H1 (cell line): ENCODE results near the gene PACRGL. TPM values are rescaled to one million over a fixed set of nuclear protein-coding genes. Genes with fewer than 3 reads are reported as not detected.

Experiments used
- ASH2L ChIP-seq: fragments of 200-600, 300-600 bp; sonication (generic); IDR thresholded peaks from one replicate; pipeline ENCODE4 v1.7.1; 2017; ENCODE audit warnings: low read length
- BCL11A ChIP-seq, 2 experiments: IDR thresholded peaks; one replicate each; pipeline ENCODE4 v1.6.1; 2011; ENCODE audit warnings: low read depth in 2 of 2, low read length in 2 of 2, mild to moderate bottlenecking in 2 of 2
- CBX5 ChIP-seq: fragments of 300-800, 300-1000 bp; sonication (generic); IDR thresholded peaks from 2 replicates; pipeline ENCODE4 v1.7.1; 2016; ENCODE audit warnings: antibody characterized with exemption, low read length, low read depth
- CEBPB ChIP-seq: IDR thresholded peaks from 2 replicates; pipeline ENCODE4 v1.6.1; 2012; ENCODE audit warnings: low read depth, low read length
- CHD1 ChIP-seq: IDR thresholded peaks from 2 replicates; pipeline ENCODE4 v1.6.1; 2012; ENCODE audit warnings: low read depth, low read length, improper control_type of control experiment
- CHD2 ChIP-seq: IDR thresholded peaks from 2 replicates; pipeline ENCODE4 v1.6.1; 2012; ENCODE audit warnings: low read length, improper control_type of control experiment
- CREB1 ChIP-seq: IDR thresholded peaks from 2 replicates; pipeline ENCODE4 v1.6.1; 2012; ENCODE audit warnings: inconsistent platforms
- JUN ChIP-seq: IDR thresholded peaks from 2 replicates; pipeline ENCODE4 v1.6.1; 2011; ENCODE audit warnings: low read depth, mild to moderate bottlenecking, improper control_type of control experiment, low read length
- JUND ChIP-seq: IDR thresholded peaks from 2 replicates; pipeline ENCODE4 v1.6.1; 2011; ENCODE audit warnings: mild to moderate bottlenecking, improper control_type of control experiment, low read length
- NRF1 ChIP-seq: IDR thresholded peaks from 2 replicates; pipeline ENCODE4 v1.6.1; 2011; ENCODE audit warnings: mild to moderate bottlenecking, low read depth, low read length, improper control_type of control experiment
- POU5F1 ChIP-seq: IDR thresholded peaks from 2 replicates; pipeline ENCODE4 v1.6.1; 2011; ENCODE audit warnings: low read depth, mild to moderate bottlenecking, low read length, moderate library complexity
- RAD21 ChIP-seq, 2 experiments: IDR thresholded peaks in 1 of 2; conservative IDR thresholded peaks in 1 of 2; 2 replicates each; pipeline ENCODE4 v1.6.1; 2011; ENCODE audit warnings: low read depth in 2 of 2, low read length in 2 of 2, improper control_type of control experiment in 1 of 2, inconsistent platforms in 1 of 2, mild to moderate bottlenecking in 1 of 2, moderate library complexity in 1 of 2
- RBBP5 ChIP-seq: IDR thresholded peaks from 2 replicates; pipeline ENCODE4 v1.7.1; 2012; ENCODE audit warnings: low read depth, mild to moderate bottlenecking, inconsistent platforms, low read length, moderate library complexity, borderline replicate concordance
- RFX5 ChIP-seq: IDR thresholded peaks from 2 replicates; pipeline ENCODE4 v1.6.1; 2011; ENCODE audit warnings: low read depth, low read length, improper control_type of control experiment, borderline replicate concordance
- SAP30 ChIP-seq: fragments of 300-600 bp; sonication (generic); IDR thresholded peaks from 2 replicates; pipeline ENCODE4 v1.7.1; 2012; ENCODE audit warnings: low read length, moderate library complexity, mild to moderate bottlenecking, inconsistent platforms; ENCODE audit not compliant: insufficient read depth, insufficient replicate concordance
- SIN3A ChIP-seq, 2 experiments: IDR thresholded peaks in 1 of 2; conservative IDR thresholded peaks in 1 of 2; 2 replicates each; pipeline ENCODE4 v1.6.1; 2011 to 2012; ENCODE audit warnings: low read length in 2 of 2, improper control_type of control experiment in 1 of 2, low read depth in 1 of 2, mild to moderate bottlenecking in 1 of 2
- SIX5 ChIP-seq: IDR thresholded peaks from 2 replicates; pipeline ENCODE4 v1.6.1; 2011; ENCODE audit warnings: mild to moderate bottlenecking, low read depth, low read length
- SP1 ChIP-seq: IDR thresholded peaks from 2 replicates; pipeline ENCODE4 v1.6.1; 2011; ENCODE audit warnings: low read depth, low read length
- SP4 ChIP-seq: IDR thresholded peaks from 2 replicates; pipeline ENCODE4 v1.6.1; 2012; ENCODE audit warnings: low read length, inconsistent platforms
- SUZ12 ChIP-seq: fragments of 200-600 bp; sonication (generic); IDR thresholded peaks from 2 replicates; pipeline ENCODE4 v1.6.1; 2012; ENCODE audit warnings: mild to moderate bottlenecking, inconsistent platforms, low read length, moderate library complexity, mixed read lengths
- TAF7 ChIP-seq: optimal IDR thresholded peaks from 2 replicates; pipeline ENCODE3; 2011; ENCODE audit warnings: low read depth, mild to moderate bottlenecking, inconsistent platforms, low read length, moderate library complexity, borderline replicate concordance
- TBP ChIP-seq: IDR thresholded peaks from 2 replicates; pipeline ENCODE4 v1.6.1; 2011; ENCODE audit warnings: low read depth, low read length, improper control_type of control experiment
- TEAD4 ChIP-seq: IDR thresholded peaks from 2 replicates; pipeline ENCODE4 v1.6.1; 2012; ENCODE audit warnings: low read depth, low read length, inconsistent platforms, mixed read lengths
- USF2 ChIP-seq: IDR thresholded peaks from 2 replicates; pipeline ENCODE4 v1.6.1; 2011; ENCODE audit warnings: low read length, improper control_type of control experiment
- ZNF274 ChIP-seq: IDR thresholded peaks from 2 replicates; pipeline ENCODE4 v1.7.0; 2012; ENCODE audit warnings: low read length, borderline replicate concordance; ENCODE audit errors: extremely low read depth
- polyA plus RNA-seq, 7 experiments: library from polyadenylated mRNA; depleted of rRNA in 3 of 7; stranded (reverse) in 5 of 7; unstranded in 2 of 7; fragments of >200 nt in 5 of 7; fragments of 200-250 nt in 2 of 7; gene quantifications; 1 replicate in 5 of 7; 2 replicates in 1 of 7; 4 replicates in 1 of 7; pipeline versions ENCODE4 v1.2.1 to v1.2.3, GENCODE V29; 2011 to 2013; ENCODE audit warnings: missing spikeins in 2 of 7, mixed read lengths in 2 of 7
- total RNA-seq: library from RNA; stranded (reverse); fragmentation: NEBNext Ultra II Directional; extraction: Animal tissue kit (Norgen Biotek cat#: 25700); gene quantifications from 2 replicates; pipeline ENCODE4 v1.2.1, GENCODE V29; 2021

The PACRGL gene
- total and polyA plus RNA-seq, 2 of the 8 experiments (the other 6 are each of a cell fraction or from before 2014, with no cell fraction given) = 7.0 to 13.7 TPM

DNA sequence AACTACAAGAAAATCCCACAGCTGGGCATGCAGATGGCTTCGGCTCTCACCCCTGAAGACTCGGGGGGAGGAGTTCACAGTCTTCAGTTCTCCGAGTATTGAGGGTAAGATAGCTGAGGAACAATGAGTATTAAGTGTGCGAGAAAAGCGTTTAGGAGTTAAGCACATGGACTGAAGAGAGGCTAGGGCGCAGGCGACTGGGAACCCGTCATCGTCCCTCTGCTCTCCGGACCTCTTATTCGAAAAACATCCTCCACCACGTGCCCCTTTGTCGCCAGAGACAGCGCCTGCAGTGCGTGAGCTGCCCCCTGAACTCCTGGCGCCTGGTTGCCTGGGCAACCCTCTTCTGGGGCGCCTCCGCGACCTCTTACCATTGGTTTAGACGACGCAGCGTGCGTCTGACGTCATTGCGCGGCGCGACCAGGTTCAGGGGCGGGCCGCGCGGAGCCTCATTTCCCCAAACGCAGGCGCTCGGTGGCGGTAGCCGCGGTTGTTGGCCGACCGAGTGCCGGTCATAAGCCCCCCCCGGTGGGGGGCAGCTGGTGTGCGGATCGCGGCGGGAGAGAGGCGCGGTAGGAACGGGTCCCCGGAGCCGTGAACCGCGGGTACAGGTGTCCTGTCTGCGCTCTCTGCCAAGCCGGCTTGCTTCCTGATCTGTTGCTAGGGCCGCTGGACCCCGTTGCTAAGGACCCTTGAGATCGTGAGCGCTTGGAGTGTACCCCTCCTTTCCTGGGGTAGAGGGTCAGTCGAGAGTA is at the start of gene PACRGL (continued):
- TF ChIP-seq ZNF274 (no peak), RAD21 (IDR thresholded peaks at IDR 0.05 in 1 of 2, conservative IDR thresholded peaks at IDR 0.05 in 1 of 2; ENCODE audit: low read depth in 2 of 2, low read length in 2 of 2) (no peak), CREB1 (peak; percentile 97), USF2 (peak; percentile 76), CEBPB (no peak), TEAD4 (no peak), SUZ12 (no peak), SAP30 (peak; percentile 94), RBBP5 (peak; percentile 84; the same call in 1 of the 2 replicates), JUN (no peak), RFX5 (no peak), BCL11A (IDR thresholded peaks at IDR 0.05; ENCODE audit: low read depth in 2 of 2, low read length in 2 of 2) (no peak), NRF1 (no peak), POU5F1 (no peak), ASH2L (peak; percentile 95), SIX5 (no peak), TAF7 (peak; percentile 40), SP1 (peak; percentile 57; the same call in 1 of the 2 replicates), CHD1 (no peak), JUND (no peak), CHD2 (no peak), SP4 (no peak), SIN3A (conservative IDR thresholded peaks at IDR 0.05 in 1 of 2, IDR thresholded peaks at IDR 0.05 in 1 of 2; ENCODE audit: low read depth in 1 of 2, low read length in 2 of 2) (peak; percentile 91 to 99), TBP (peak; percentile 85), CBX5 (no peak)
